GM18909 (cell line): ENCODE measurements around the gene HOXB5.

Experiments used
- ATAC-seq: cut with Tn5 transposase; IDR thresholded peaks from one replicate; pipeline ENCODE4 v1.9.1; 2021; ENCODE audit warnings: mild to moderate bottlenecking; ENCODE audit not compliant: unreplicated experiment, poor library complexity

Gene HOXB5

GRCh38 chr17:48605991-48606891 lies 12.7 kb upstream of the HOXB5 start:
- no peak for ATAC-seq

GRCh38 chr17:48605409-48605919 lies 11.9 kb upstream of the HOXB5 start:
- ATAC-seq = no peak

GRCh38 chr17:48604770-48605329 lies 11.3 kb upstream of the HOXB5 start, which contains the start of gene HOXB6:
Gene HOXB6 (minus strand): TSS chr17:48604986. CDS start chr17:48598150, 6,836 bp downstream.
- ATAC-seq = no peak

GRCh38 chr17:48603959-48604769 lies 10.6 kb upstream of the HOXB5 start:
- ATAC-seq = no peak

- no peak for ATAC-seq
Observed at GRCh38 chr17:48601539-48602425, 8.2 kb upstream of the HOXB5 start.

- ATAC-seq = no peak
Observed at GRCh38 chr17:48601207-48601538, 7.6 kb upstream of the HOXB5 start.

GRCh38 chr17:48600244-48601098 lies 6.9 kb upstream of the HOXB5 start:
- ATAC-seq = no peak

- no peak for ATAC-seq
Observed at GRCh38 chr17:48599354-48599753, 5.8 kb upstream of the HOXB5 start.

GRCh38 chr17:48598736-48599135 lies 5.2 kb upstream of the HOXB5 start:
- ATAC-seq = no peak

GRCh38 chr17:48597778-48598631 lies 4.4 kb upstream of the HOXB5 start:
- no peak for ATAC-seq

- ATAC-seq = no peak
Observed at GRCh38 chr17:48597528-48597777, 3.9 kb upstream of the HOXB5 start.

GRCh38 chr17:48596735-48597527 lies 3.4 kb upstream of the HOXB5 start:
- ATAC-seq = no peak

- no peak for ATAC-seq
Observed at GRCh38 chr17:48596000-48596734, 2.6 kb upstream of the HOXB5 start.

GRCh38 chr17:48595278-48595999 lies 1.9 kb upstream of the HOXB5 start:
- no peak for ATAC-seq

- ATAC-seq = no peak
Observed at GRCh38 chr17:48594538-48595277, 1.1 kb upstream of the HOXB5 start.
